WTC11 (cell line): ENCODE measurements around the gene GRID2. TPM values are rescaled to one million over a fixed set of nuclear protein-coding genes. Genes with fewer than 3 reads are reported as not detected.
A peak's percentile ranks its signal among the peaks of the same experiment; 100 is the strongest.
"Not testable (repeated sequence)": the region's sequence is repeated elsewhere in the genome, so short reads cannot be mapped to it uniquely, and the experiment has no call there.

Source experiments
- ATAC-seq: fragments of 200-7000 bp; cut with Tn5 transposase; 2 replicates; pipeline ENCODE4 v1.10.0; 2021; ENCODE audit warnings: mild to moderate bottlenecking, moderate library complexity
- CTCF ChIA-PET: fragments of 300-600 bp; sonication (Branson Sonifier 250); formaldehyde crosslinking; loops from one replicate; lab custom pipeline; 2021; ENCODE audit warnings: antibody characterized with exemption; lab: Charles Lee
- POLR2A ChIA-PET: fragments of 350-600 bp; sonication (Branson Sonifier 250); formaldehyde crosslinking; loops from one replicate; lab custom pipeline; 2021; ENCODE audit warnings: antibody characterized with exemption; lab: Charles Lee
- DNase-seq: peaks from one replicate; pipeline ENCODE4 v3.0.0; 2021; ENCODE audit warnings: low spot score
- H3K27ac Mint-ChIP-seq: 2 replicates; pipeline ENCODE4 v1.8.0; 2021; ENCODE audit warnings: mixed read lengths
- H3K27me3 Mint-ChIP-seq: 2 replicates; pipeline ENCODE4 v1.8.0; 2021; ENCODE audit warnings: low read depth, mild to moderate bottlenecking, moderate library complexity, mixed read lengths
- H3K36me3 Mint-ChIP-seq: 2 replicates; pipeline ENCODE4 v1.8.0; 2021; ENCODE audit warnings: mixed read lengths
- H3K4me1 Mint-ChIP-seq: 2 replicates; pipeline ENCODE4 v1.8.0; 2022; ENCODE audit warnings: mixed read lengths
- H3K4me3 Mint-ChIP-seq: 2 replicates; pipeline ENCODE4 v1.8.0; 2021; ENCODE audit warnings: mild to moderate bottlenecking, moderate library complexity, mixed read lengths
- H3K9me3 Mint-ChIP-seq: 2 replicates; pipeline ENCODE4 v1.8.0; 2021; ENCODE audit warnings: mixed read lengths
- ARID4B ChIP-seq: sonication (generic); formaldehyde crosslinking; IDR thresholded peaks from 2 replicates; pipeline ENCODE4 v1.8.0; 2023; ENCODE audit warnings: missing genetic modification reagents, mild to moderate bottlenecking, borderline replicate concordance
- ELF4 ChIP-seq: sonication (generic); formaldehyde crosslinking; IDR thresholded peaks from 2 replicates; pipeline ENCODE4 v1.8.1; 2022; ENCODE audit warnings: low read depth, mild to moderate bottlenecking, moderate library complexity, missing genetic modification reagents
- GABPB1 ChIP-seq: sonication (generic); formaldehyde crosslinking; IDR thresholded peaks from 2 replicates; pipeline ENCODE4 v1.8.1; 2023; ENCODE audit warnings: mild to moderate bottlenecking, missing genetic modification reagents
- GTF2I ChIP-seq: fragments of 250-450 bp; sonication (Bioruptor Pico); conservative IDR thresholded peaks from 2 replicates; pipeline ENCODE4 v1.4.0; 2021; ENCODE audit warnings: mild to moderate bottlenecking
- IRF1 ChIP-seq: sonication (generic); formaldehyde crosslinking; IDR thresholded peaks from 2 replicates; pipeline ENCODE4 v1.8.0; 2023; ENCODE audit warnings: missing genetic modification reagents
- IRF2 ChIP-seq: sonication (generic); formaldehyde crosslinking; IDR thresholded peaks from 2 replicates; pipeline ENCODE4 v1.8.0; 2022; ENCODE audit warnings: low read depth, missing genetic modification reagents, borderline replicate concordance
- JUN ChIP-seq: sonication (generic); formaldehyde crosslinking; IDR thresholded peaks from 2 replicates; pipeline ENCODE4 v1.8.0; 2023; ENCODE audit warnings: mild to moderate bottlenecking, missing genetic modification reagents
- KAT7 ChIP-seq: sonication (generic); formaldehyde crosslinking; IDR thresholded peaks from 2 replicates; pipeline ENCODE4 v1.8.1; 2023; ENCODE audit warnings: missing genetic modification reagents, mild to moderate bottlenecking, borderline replicate concordance
- NFE2L1 ChIP-seq: sonication (generic); formaldehyde crosslinking; IDR thresholded peaks from 2 replicates; pipeline ENCODE4 v1.8.1; 2023; ENCODE audit warnings: missing genetic modification reagents
- SP1 ChIP-seq: sonication (generic); formaldehyde crosslinking; conservative IDR thresholded peaks from 2 replicates; pipeline ENCODE4 v1.8.1; 2022; ENCODE audit warnings: missing genetic modification reagents
- TEAD1 ChIP-seq: sonication (generic); formaldehyde crosslinking; IDR thresholded peaks from 2 replicates; pipeline ENCODE4 v1.8.0; 2022; ENCODE audit warnings: mild to moderate bottlenecking, missing genetic modification reagents
- ZNF396 ChIP-seq: fragments of 250-450 bp; sonication (Bioruptor Pico); IDR thresholded peaks from 2 replicates; pipeline ENCODE4 v1.8.0; 2021; ENCODE audit warnings: mild to moderate bottlenecking, moderate library complexity, borderline replicate concordance
- ZNF423 ChIP-seq: fragments of 250-450 bp; sonication (Bioruptor Pico); IDR thresholded peaks from 2 replicates; pipeline ENCODE4 v2.1.2; 2022; ENCODE audit warnings: mild to moderate bottlenecking, moderate library complexity
- total RNA-seq: library from RNA; stranded (reverse); gene quantifications from 3 replicates; pipeline ENCODE4 v1.2.3, GENCODE V29; 2021
- TF ChIP-seq, protein P1 (sequence below): sonication (generic); formaldehyde crosslinking; IDR thresholded peaks from 2 replicates; pipeline ENCODE4 v1.8.0; 2022; ENCODE audit warnings: mild to moderate bottlenecking, missing genetic modification reagents
- TF ChIP-seq, protein P2 (sequence below): sonication (generic); formaldehyde crosslinking; IDR thresholded peaks from 2 replicates; pipeline ENCODE4 v1.8.1; 2022; ENCODE audit warnings: mild to moderate bottlenecking, moderate library complexity, missing genetic modification reagents

Gene GRID2
- total RNA-seq, 1 experiment from 2014 or later, result 26.8 TPM

DNA sequence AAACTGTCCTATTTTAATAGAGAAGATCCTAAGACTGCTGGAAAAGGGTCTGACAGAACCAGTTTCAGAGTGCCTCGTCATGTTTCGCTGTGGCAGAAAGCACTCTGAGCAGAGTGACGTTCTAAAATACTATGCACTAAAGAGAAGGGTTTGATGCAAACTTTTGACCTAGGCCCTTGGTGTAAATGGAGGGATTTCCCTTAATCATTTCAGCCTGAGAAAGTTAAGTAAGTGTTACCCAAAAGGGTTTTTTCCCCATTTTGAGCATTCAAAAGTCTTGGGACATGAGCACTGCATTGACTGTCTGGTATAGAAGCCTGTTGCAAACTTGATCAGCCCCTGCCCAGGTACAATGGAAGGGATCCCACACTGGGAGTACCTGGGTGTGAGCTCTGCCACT, 1367.3 kb downstream of the GRID2 start (continued):
- TF ChIP-seq ARID4B (no peak), IRF1 (CRISPR knock-in tag) (no peak)

DNA sequence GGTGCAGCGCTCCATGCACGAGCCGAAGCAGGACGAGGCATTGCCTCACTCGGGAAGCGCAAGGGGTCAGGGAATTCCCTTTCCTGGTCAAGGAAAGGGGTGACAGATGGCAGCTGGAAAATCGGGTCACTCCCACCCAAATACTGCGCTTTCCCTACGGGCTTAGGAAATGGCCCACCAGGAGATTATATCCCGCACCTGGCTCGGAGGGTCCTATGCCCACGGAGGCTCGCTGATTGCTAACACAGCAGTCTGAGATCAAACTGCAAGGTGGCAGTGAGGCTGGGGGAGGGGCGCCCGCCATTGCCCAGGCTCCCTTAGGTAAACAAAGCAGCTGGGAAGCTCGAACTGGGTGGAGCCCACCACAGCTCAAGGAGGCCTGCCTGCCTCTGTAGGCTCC, 1373.2 kb downstream of the GRID2 start:
- CTCF ChIA-PET, DNase-seq, POLR2A ChIA-PET, ATAC-seq, H3K4me1 Mint-ChIP-seq, H3K27me3 Mint-ChIP-seq, H3K4me3 Mint-ChIP-seq, H3K27ac Mint-ChIP-seq: not testable (repeated sequence)
- Mint-ChIP-seq H3K9me3 (peaks cover 31% of the 10 kb centered on the region), H3K36me3 (peaks cover 27% of the 10 kb centered on the region)

DNA sequence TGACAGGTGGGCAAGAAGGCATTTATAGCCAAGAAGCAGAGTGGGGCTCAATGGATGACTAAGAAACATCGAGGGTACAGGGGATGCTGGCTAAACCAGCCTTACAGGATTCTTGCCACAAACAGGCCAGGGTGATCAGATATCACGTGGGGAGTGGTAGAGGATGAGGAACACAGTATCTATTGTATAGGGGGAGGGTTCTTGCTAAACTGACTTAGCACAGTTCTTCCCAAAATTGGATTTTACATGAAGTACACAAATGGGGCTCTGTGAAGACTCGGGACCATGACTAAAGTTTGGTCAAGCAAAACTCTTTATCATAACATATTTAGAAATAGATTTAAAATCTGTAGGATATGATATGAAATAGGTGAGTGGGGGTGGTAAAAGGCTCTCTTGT, 1380.8 kb downstream of the GRID2 start:
- ChIA-PET CTCF (no interaction called here), POLR2A (no interaction called here)
- DNase-seq (no peak), ATAC-seq (0 out of 2 replicates have a peak, but pooled peaks have one; percentile 26)
- H3K27ac Mint-ChIP-seq, result no peak overlapping the region
- H3K27me3 Mint-ChIP-seq, result no peaks in the 10 kb centered on the region
- TF ChIP-seq ZNF423 (CRISPR knock-in tag) (no peak), GABPB1 (CRISPR knock-in tag) (no peak), KAT7 (CRISPR knock-in tag) (no peak), GTF2I (CRISPR knock-in tag) (no peak), NFE2L1 (CRISPR knock-in tag) (no peak), JUN (CRISPR knock-in tag) (no peak), SP1 (CRISPR knock-in tag) (no peak), ELF4 (no peak), TEAD1 (CRISPR knock-in tag) (no peak), IRF2 (CRISPR knock-in tag) (no peak), ZNF396 (CRISPR knock-in tag) (no peak)
- TF ChIP-seq, protein P1, sequence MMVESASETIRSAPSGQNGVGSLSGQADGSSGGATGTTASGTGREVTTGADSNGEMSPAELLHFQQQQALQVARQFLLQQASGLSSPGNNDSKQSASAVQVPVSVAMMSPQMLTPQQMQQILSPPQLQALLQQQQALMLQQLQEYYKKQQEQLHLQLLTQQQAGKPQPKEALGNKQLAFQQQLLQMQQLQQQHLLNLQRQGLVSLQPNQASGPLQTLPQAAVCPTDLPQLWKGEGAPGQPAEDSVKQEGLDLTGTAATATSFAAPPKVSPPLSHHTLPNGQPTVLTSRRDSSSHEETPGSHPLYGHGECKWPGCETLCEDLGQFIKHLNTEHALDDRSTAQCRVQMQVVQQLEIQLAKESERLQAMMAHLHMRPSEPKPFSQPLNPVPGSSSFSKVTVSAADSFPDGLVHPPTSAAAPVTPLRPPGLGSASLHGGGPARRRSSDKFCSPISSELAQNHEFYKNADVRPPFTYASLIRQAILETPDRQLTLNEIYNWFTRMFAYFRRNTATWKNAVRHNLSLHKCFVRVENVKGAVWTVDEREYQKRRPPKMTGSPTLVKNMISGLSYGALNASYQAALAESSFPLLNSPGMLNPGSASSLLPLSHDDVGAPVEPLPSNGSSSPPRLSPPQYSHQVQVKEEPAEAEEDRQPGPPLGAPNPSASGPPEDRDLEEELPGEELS (CRISPR knock-in tag), result no peak
- TF ChIP-seq, protein P2, sequence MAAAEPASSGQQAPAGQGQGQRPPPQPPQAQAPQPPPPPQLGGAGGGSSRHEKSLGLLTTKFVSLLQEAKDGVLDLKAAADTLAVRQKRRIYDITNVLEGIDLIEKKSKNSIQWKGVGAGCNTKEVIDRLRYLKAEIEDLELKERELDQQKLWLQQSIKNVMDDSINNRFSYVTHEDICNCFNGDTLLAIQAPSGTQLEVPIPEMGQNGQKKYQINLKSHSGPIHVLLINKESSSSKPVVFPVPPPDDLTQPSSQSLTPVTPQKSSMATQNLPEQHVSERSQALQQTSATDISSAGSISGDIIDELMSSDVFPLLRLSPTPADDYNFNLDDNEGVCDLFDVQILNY (CRISPR knock-in tag), result no peak
- H3K36me3 Mint-ChIP-seq, result no peaks in the 10 kb centered on the region
- 0 out of 2 replicates have a peak, but pooled peaks cover 7% of the 10 kb centered on the region for H3K9me3 Mint-ChIP-seq
- peaks cover 9% of the 10 kb centered on the region for H3K4me1 Mint-ChIP-seq
- H3K4me3 Mint-ChIP-seq, result no peak overlapping the region
